ENCODE data around the gene ETV3. TPM values are rescaled to one million over a fixed set of nuclear protein-coding genes. Genes with fewer than 3 reads are reported as not detected.
A peak's percentile ranks its signal among the peaks of the same experiment; 100 is the strongest.

ETV3 gene
- total RNA-seq, 3 donors from 2014 or later: 20.0 to 28.0 (median 22.0) TPM

DNA sequence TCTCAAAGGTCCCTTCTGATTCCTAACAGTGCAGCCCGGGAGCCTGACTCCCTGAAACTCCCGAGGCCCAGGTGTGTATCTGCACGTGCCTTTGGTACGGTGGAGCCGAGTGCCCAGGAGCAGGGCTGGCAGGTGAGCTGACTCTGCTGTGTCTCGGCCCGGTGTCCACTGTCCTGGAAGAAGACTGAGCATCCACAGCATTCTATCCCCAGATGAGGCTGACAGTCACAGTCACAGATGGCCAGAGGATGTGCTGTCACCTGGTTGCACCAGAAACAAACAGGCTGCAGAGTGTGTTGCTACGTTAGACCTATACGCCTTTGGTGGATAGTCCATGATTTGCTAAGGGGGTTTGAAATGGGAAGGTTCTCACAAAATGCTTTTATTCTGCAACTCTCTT lies 48.4 kb downstream of the ETV3 start:
- H3K4me3 ChIP-seq: no peak overlapping the region
- DNase-seq (ENCODE audit: low spot score in 2 of 2): no peak
- intact Hi-C loops (cut with DNase I; ENCODE audit: low total_unique reads): loop anchor here (5.0 kb wide), 1 partner anchor 58 kb away; no protein-coding TSS in a partner anchor
- no peaks in the 10 kb centered on the region for H3K36me3 ChIP-seq
- TF ChIP-seq, protein P1, sequence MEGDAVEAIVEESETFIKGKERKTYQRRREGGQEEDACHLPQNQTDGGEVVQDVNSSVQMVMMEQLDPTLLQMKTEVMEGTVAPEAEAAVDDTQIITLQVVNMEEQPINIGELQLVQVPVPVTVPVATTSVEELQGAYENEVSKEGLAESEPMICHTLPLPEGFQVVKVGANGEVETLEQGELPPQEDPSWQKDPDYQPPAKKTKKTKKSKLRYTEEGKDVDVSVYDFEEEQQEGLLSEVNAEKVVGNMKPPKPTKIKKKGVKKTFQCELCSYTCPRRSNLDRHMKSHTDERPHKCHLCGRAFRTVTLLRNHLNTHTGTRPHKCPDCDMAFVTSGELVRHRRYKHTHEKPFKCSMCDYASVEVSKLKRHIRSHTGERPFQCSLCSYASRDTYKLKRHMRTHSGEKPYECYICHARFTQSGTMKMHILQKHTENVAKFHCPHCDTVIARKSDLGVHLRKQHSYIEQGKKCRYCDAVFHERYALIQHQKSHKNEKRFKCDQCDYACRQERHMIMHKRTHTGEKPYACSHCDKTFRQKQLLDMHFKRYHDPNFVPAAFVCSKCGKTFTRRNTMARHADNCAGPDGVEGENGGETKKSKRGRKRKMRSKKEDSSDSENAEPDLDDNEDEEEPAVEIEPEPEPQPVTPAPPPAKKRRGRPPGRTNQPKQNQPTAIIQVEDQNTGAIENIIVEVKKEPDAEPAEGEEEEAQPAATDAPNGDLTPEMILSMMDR (IDR thresholded peaks at IDR 0.05): no peak
- TF ChIP-seq POLR2A (IDR thresholded peaks at IDR 0.05): no peak
- no peak for TF ChIP-seq POLR2AphosphoS5 (IDR thresholded peaks at IDR 0.05)
- H3K9me3 ChIP-seq: no peaks in the 10 kb centered on the region
- no peaks in the 10 kb centered on the region for H3K27me3 ChIP-seq
- peaks cover 0 to 14% of the 10 kb centered on the region in 2 donors for H3K4me1 ChIP-seq
- peak overlapping the region in 1 of 2 donors; percentile 74 for H3K27ac ChIP-seq

DNA sequence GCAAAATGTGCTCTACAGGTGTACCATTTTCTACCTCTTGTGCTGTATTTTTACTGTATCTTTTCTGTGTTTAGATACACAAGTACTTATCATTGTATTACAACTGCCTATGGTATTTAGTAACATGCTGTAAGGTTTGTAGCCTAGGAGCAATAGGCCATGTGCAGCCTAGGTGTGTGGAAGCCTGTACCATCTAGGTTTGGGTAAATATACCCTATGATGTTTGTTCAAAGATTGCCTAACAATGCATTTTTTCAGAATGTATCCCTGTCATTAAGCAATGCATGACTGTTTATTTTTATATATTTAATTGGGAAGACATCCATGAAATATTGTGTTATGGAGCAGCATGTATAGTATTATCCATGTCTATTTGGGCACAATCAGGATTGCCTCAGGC lies 49.6 kb downstream of the ETV3 start:
- Histone ChIP-seq H3K9me3 (no peaks in the 10 kb centered on the region), H3K4me3 (no peak overlapping the region), H3K36me3 (no peaks in the 10 kb centered on the region), H3K4me1 (peaks cover 0 to 14% of the 10 kb centered on the region in 2 donors), H3K27me3 (no peaks in the 10 kb centered on the region), H3K27ac (no peak overlapping the region)
- no peak for TF ChIP-seq POLR2A (IDR thresholded peaks at IDR 0.05)
- no peak for TF ChIP-seq POLR2AphosphoS5 (IDR thresholded peaks at IDR 0.05)
- TF ChIP-seq, protein P1 (IDR thresholded peaks at IDR 0.05): no peak
- intact Hi-C loops (cut with DNase I; ENCODE audit: low total_unique reads): no loop called here
- DNase-seq (ENCODE audit: low spot score in 2 of 2): no peak

DNA sequence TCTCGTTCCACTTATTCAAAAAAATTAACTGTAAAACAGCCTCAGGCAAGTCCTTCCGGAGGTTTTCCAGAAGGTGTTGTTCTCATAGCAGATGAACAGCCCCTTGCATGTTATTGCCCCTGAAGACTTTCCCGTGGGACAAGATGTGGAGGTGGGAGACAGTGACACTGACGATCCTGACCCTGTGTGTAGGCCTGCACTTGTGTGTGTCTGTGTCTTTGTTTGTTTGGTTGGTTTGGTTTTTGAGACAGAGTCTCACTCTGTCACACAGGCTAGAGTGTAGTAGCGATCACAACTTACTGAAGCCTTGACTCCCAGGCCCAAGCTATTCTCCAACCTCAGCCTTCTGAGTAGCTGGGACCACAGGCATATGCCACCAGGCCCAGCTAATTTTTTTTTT lies 51.2 kb downstream of the ETV3 start:
- Histone ChIP-seq H3K36me3 (no peaks in the 10 kb centered on the region), H3K27ac (no peak overlapping the region), H3K27me3 (no peaks in the 10 kb centered on the region), H3K4me1 (peaks cover 0 to 14% of the 10 kb centered on the region in 2 donors), H3K4me3 (no peak overlapping the region), H3K9me3 (no peaks in the 10 kb centered on the region)
- no peak for TF ChIP-seq POLR2AphosphoS5 (IDR thresholded peaks at IDR 0.05)
- TF ChIP-seq, protein P1 (IDR thresholded peaks at IDR 0.05): no peak
- no peak for TF ChIP-seq POLR2A (IDR thresholded peaks at IDR 0.05)
- DNase-seq (ENCODE audit: low spot score in 2 of 2): no peak
- intact Hi-C loops (cut with DNase I; ENCODE audit: low total_unique reads): no loop called here

DNA sequence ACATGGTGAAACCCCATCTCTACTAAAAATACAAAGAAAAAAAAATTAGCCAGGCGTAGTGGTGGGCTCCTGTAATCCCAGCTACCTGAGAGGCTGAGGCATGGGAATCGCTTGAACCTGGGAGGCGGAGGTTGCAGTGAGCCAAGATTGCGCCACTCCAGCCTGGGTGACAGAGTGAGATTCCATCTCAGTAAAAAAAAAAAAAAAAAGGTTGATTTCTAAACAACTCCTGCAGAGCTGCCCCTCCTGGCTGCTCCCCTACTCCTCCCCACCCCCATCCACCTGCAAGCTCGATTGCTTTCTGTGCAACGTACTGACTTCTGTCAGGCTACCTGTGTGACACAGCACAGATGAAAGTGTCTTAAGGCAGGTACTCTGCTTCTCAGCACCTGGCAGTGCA lies 51.9 kb downstream of the ETV3 start:
- DNase-seq (ENCODE audit: low spot score in 2 of 2): no peak
- TF ChIP-seq, protein P1 (IDR thresholded peaks at IDR 0.05): no peak
- no peak for TF ChIP-seq POLR2AphosphoS5 (IDR thresholded peaks at IDR 0.05)
- TF ChIP-seq POLR2A (IDR thresholded peaks at IDR 0.05): no peak
- Histone ChIP-seq H3K4me3 (no peak overlapping the region), H3K27ac (no peak overlapping the region), H3K36me3 (no peaks in the 10 kb centered on the region), H3K27me3 (no peaks in the 10 kb centered on the region), H3K4me1 (peaks cover 0 to 14% of the 10 kb centered on the region in 2 donors), H3K9me3 (no peaks in the 10 kb centered on the region)
- intact Hi-C loops (cut with DNase I; ENCODE audit: low total_unique reads): no loop called here

DNA sequence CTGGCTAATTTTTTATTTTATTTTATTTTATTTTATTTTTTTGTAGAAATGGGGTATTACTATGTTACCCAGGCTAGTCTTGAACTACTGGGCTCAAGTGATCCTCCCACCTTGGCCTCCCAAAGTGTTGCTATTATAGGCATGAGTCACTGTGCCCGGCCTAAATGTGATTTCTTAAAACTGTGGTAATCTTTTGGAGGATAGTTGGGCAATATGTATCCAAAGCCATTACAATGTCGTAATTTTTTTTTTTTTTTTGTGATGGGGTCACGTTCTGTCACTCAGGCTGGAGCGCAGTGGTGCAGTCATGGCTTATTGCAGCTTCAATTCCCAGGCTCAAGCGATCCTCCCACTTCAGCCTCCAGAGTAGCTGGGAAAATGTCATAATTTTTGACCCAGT lies 52.8 kb downstream of the ETV3 start:
- H3K4me3 ChIP-seq: no peak overlapping the region
- no peaks in the 10 kb centered on the region for H3K36me3 ChIP-seq
- no peaks in the 10 kb centered on the region for H3K9me3 ChIP-seq
- TF ChIP-seq, protein P1 (IDR thresholded peaks at IDR 0.05): no peak
- TF ChIP-seq POLR2AphosphoS5 (IDR thresholded peaks at IDR 0.05) (no peak), POLR2A (IDR thresholded peaks at IDR 0.05) (no peak)
- intact Hi-C loops (cut with DNase I; ENCODE audit: low total_unique reads): no loop called here
- H3K27ac ChIP-seq: no peak overlapping the region
- no peaks in the 10 kb centered on the region for H3K27me3 ChIP-seq
- peaks cover 0 to 8% of the 10 kb centered on the region in 2 donors for H3K4me1 ChIP-seq
- DNase-seq (ENCODE audit: low spot score in 2 of 2): no peak
